Measurements from ENCODE around the gene BTBD10.

- TF ChIP-seq POLR2A (IDR thresholded peaks at IDR 0.05) (no peak), CTCF (IDR thresholded peaks at IDR 0.05) (no peak), POLR2AphosphoS5 (IDR thresholded peaks at IDR 0.05) (no peak), EP300 (IDR thresholded peaks at IDR 0.05) (no peak)
Observed at GRCh38 chr11:13367115-13367514, 95.9 kb downstream of the BTBD10 start.
